SU-DHL-6 (cell line): ENCODE results near the gene VENTX.

ENCODE experiments used
- H2AFZ ChIP-seq: fragments of 200-600 bp; sonication (generic); 2 replicates; pipeline ENCODE4 v1.6.1; 2014; ENCODE audit warnings: low read depth, mild to moderate bottlenecking, moderate library complexity, mixed read lengths, antibody characterized with exemption, low read length; ENCODE audit not compliant: severe bottlenecking
- H3F3A ChIP-seq: fragments of 200-600 bp; shearing (Covaris generic); 2 replicates; pipeline ENCODE4 v1.6.0; 2016; ENCODE audit warnings: antibody characterized with exemption, mild to moderate bottlenecking; ENCODE audit not compliant: insufficient read depth
- H3K27ac ChIP-seq: fragments of 200-600 bp; sonication (generic); 2 replicates; pipeline ENCODE4 v1.5.1; 2016; ENCODE audit warnings: low read depth, mild to moderate bottlenecking, low read length, moderate library complexity, mixed read lengths
- H3K27me3 ChIP-seq: fragments of 200-600 bp; sonication (generic), shearing (Covaris generic); 2 replicates; pipeline ENCODE4 v1.6.0; 2014; ENCODE audit warnings: mild to moderate bottlenecking, low read length
- H3K36me3 ChIP-seq: fragments of 200-600 bp; sonication (generic); 2 replicates; pipeline ENCODE4 v1.6.1; 2014; ENCODE audit warnings: mild to moderate bottlenecking, low read length, mixed read lengths
- H3K4me2 ChIP-seq: fragments of 300-600, 200-600 bp; shearing (Covaris generic), sonication (generic); 2 replicates; pipeline ENCODE4 v1.6.0; 2014; ENCODE audit warnings: low read length, low read depth, mild to moderate bottlenecking; ENCODE audit not compliant: poor library complexity, severe bottlenecking
- H3K4me3 ChIP-seq: fragments of 200-600 bp; sonication (generic); 2 replicates; pipeline ENCODE4 v1.5.1; 2014; ENCODE audit warnings: antibody characterized with exemption, low read length, mild to moderate bottlenecking, mixed read lengths; ENCODE audit not compliant: insufficient read depth, poor library complexity, severe bottlenecking
- H3K79me2 ChIP-seq: fragments of 200-600 bp; sonication (generic); 2 replicates; pipeline ENCODE4 v1.6.1; 2014; ENCODE audit warnings: mild to moderate bottlenecking, low read length, moderate library complexity; ENCODE audit not compliant: insufficient read depth
- H3K9ac ChIP-seq: fragments of 200-600 bp; sonication (generic); 2 replicates; pipeline ENCODE4 v1.7.0; 2014; ENCODE audit warnings: mild to moderate bottlenecking, low read length
- H3K9me2 ChIP-seq: fragments of 200-600 bp; sonication (generic); replicated peaks from 2 replicates; pipeline ENCODE4 v1.6.1; 2014; ENCODE audit warnings: low read length; ENCODE audit not compliant: insufficient read depth
- H3K9me3 ChIP-seq: fragments of 200-600 bp; sonication (generic); 2 replicates; pipeline ENCODE4 v1.6.1; 2014; ENCODE audit warnings: low read length, mixed read lengths; ENCODE audit not compliant: insufficient read depth
- H4K20me1 ChIP-seq: fragments of 200-600 bp; sonication (generic); 2 replicates; pipeline ENCODE4 v1.6.1; 2014; ENCODE audit warnings: low read depth, mild to moderate bottlenecking, antibody characterized with exemption, low read length, moderate library complexity, mixed read lengths
- CTCF ChIP-seq: fragments of 200-600 bp; sonication (generic); IDR thresholded peaks from one replicate; pipeline ENCODE4 v1.5.1; 2017; ENCODE audit warnings: antibody characterized with exemption, mild to moderate bottlenecking, low read length, moderate library complexity; ENCODE audit not compliant: insufficient read depth, poor library complexity, severe bottlenecking
- EZH2phosphoT487 ChIP-seq: fragments of 200-600 bp; sonication (generic), shearing (Covaris generic); conservative IDR thresholded peaks from 2 replicates; pipeline ENCODE4 v1.6.1; 2018; ENCODE audit warnings: mild to moderate bottlenecking, antibody characterized with exemption, low read length, moderate library complexity, mixed read lengths

VENTX gene

GRCh38 chr10:133289761-133290160, 52.1 kb downstream of the VENTX start:
- Histone ChIP-seq H3K4me2 (no peak overlapping the region), H3F3A (no peaks in the 10 kb centered on the region), H3K9me3 (no peaks in the 10 kb centered on the region), H3K4me3 (no peak overlapping the region), H3K27me3 (no peaks in the 10 kb centered on the region), H3K27ac (no peak overlapping the region), H3K9ac (no peak overlapping the region), H3K9me2 (no peaks in the 10 kb centered on the region), H3K36me3 (no peaks in the 10 kb centered on the region), H4K20me1 (no peaks in the 10 kb centered on the region), H2AFZ (no peak overlapping the region), H3K79me2 (no peaks in the 10 kb centered on the region)
- no peak for TF ChIP-seq CTCF
- TF ChIP-seq EZH2phosphoT487, result no peak
